Suprapubic skin (tissue), 4 donors: Measurements from ENCODE around the gene SLC35C1. TPM values are rescaled to one million over a fixed set of nuclear protein-coding genes. Genes with fewer than 3 reads are reported as not detected.

Source experiments
- DNase-seq, 2 donors: peaks; one replicate each; pipeline ENCODE4 v3.0.0-alpha.2; 2019; ENCODE audit warnings: low spot score in 2 of 2
- H3K27ac ChIP-seq: fragments of 200-600 bp; sonication (generic); one replicate; pipeline ENCODE4 v1.5.1; 2019
- H3K27me3 ChIP-seq: fragments of 200-600 bp; sonication (generic); one replicate; pipeline ENCODE4 v1.5.1; 2019
- H3K36me3 ChIP-seq: fragments of 200-600 bp; sonication (generic); one replicate; pipeline ENCODE4 v1.5.1; 2019
- H3K4me1 ChIP-seq: fragments of 200-600 bp; sonication (generic); one replicate; pipeline ENCODE4 v1.5.1; 2019
- H3K4me3 ChIP-seq: fragments of 200-600 bp; sonication (generic); one replicate; pipeline ENCODE4 v1.5.1; 2019; ENCODE audit warnings: mild to moderate bottlenecking
- H3K9me3 ChIP-seq: fragments of 200-600 bp; sonication (generic); one replicate; pipeline ENCODE4 v1.5.1; 2019
- CTCF ChIP-seq, 2 donors: fragments of 200-600 bp in 1 of 2; fragments of 450-650 bp in 1 of 2; sonication (generic) in 1 of 2; IDR thresholded peaks; one replicate each; pipeline ENCODE4 v1.5.1; 2016 to 2019; ENCODE audit warnings: antibody characterized with exemption in 2 of 2, mild to moderate bottlenecking in 1 of 2, moderate library complexity in 1 of 2
- EP300 ChIP-seq: sonication (generic); formaldehyde crosslinking; IDR thresholded peaks from one replicate; pipeline ENCODE4 v1.6.1; 2017; ENCODE audit warnings: antibody characterized with exemption
- POLR2A ChIP-seq, 2 donors: fragments of 450-650 bp; IDR thresholded peaks; one replicate each; pipeline ENCODE4 v1.6.1; 2017; ENCODE audit warnings: antibody characterized with exemption in 2 of 2, mild to moderate bottlenecking in 2 of 2, moderate library complexity in 2 of 2
- POLR2AphosphoS5 ChIP-seq, 3 donors: sonication (generic); formaldehyde crosslinking; IDR thresholded peaks; one replicate each; pipeline ENCODE4 v1.6.1; 2017; ENCODE audit warnings: antibody characterized with exemption in 3 of 3
- WGBS: methylation state at CpG from one replicate; pipeline ENCODE4 v1.1.5; 2018; 5-methylcytosine and 5-hydroxymethylcytosine counted together
- total RNA-seq, 4 donors: library from RNA; depleted of rRNA; stranded (reverse); fragments of >200 nt; gene quantifications; one replicate each; pipeline ENCODE4 v1.1.0, GENCODE V29; 2016

SLC35C1 gene
- total RNA-seq, 4 donors from 2014 or later = 6.7 to 10.1 (median 8.8) TPM

- WGBS = 81% methylated on average over 7 of the region's 8 CpGs
- Histone ChIP-seq H3K9me3 (no peaks in the 10 kb centered on the region), H3K27ac (no peak overlapping the region), H3K36me3 (peaks cover 36% of the 10 kb centered on the region), H3K4me1 (peaks cover 17% of the 10 kb centered on the region), H3K4me3 (no peak overlapping the region), H3K27me3 (no peaks in the 10 kb centered on the region)
- peak in 1 of 2 donors; percentile 31 for DNase-seq
- TF ChIP-seq CTCF (IDR thresholded peaks at IDR 0.05) (no peak), EP300 (no peak), POLR2A (IDR thresholded peaks at IDR 0.05) (no peak), POLR2AphosphoS5 (IDR thresholded peaks at IDR 0.05) (no peak)
These were observed 6.8 kb downstream of the SLC35C1 start for GRCh38 chr11:45811571-45812290.

GRCh38 chr11:45812581-45813548 lies 7.9 kb downstream of the SLC35C1 start:
- Histone ChIP-seq H3K4me1 (peaks cover 5% of the 10 kb centered on the region), H3K36me3 (peaks cover 36% of the 10 kb centered on the region), H3K9me3 (no peaks in the 10 kb centered on the region), H3K27me3 (no peaks in the 10 kb centered on the region), H3K4me3 (no peak overlapping the region), H3K27ac (no peak overlapping the region)
- peak in 1 of 2 donors; percentile 53 for DNase-seq
- TF ChIP-seq EP300 = no peak
- no peak for TF ChIP-seq CTCF (IDR thresholded peaks at IDR 0.05)
- TF ChIP-seq POLR2A (IDR thresholded peaks at IDR 0.05) = no peak
- no peak for TF ChIP-seq POLR2AphosphoS5 (IDR thresholded peaks at IDR 0.05)
- WGBS = 76% methylated on average over 7 of the region's 7 CpGs

GRCh38 chr11:45815747-45816146 lies 10.8 kb downstream of the SLC35C1 start:
- TF ChIP-seq POLR2A (IDR thresholded peaks at IDR 0.05) (no peak), CTCF (IDR thresholded peaks at IDR 0.05) (no peak), EP300 (no peak), POLR2AphosphoS5 (IDR thresholded peaks at IDR 0.05) (no peak)
- peak in 1 of 2 donors; percentile 8 for DNase-seq
- 94% methylated on average over 3 of the region's 3 CpGs for WGBS

GRCh38 chr11:45816614-45817013 lies 11.7 kb downstream of the SLC35C1 start:
- Histone ChIP-seq H3K4me3 (no peak overlapping the region), H3K36me3 (peaks cover 10% of the 10 kb centered on the region), H3K27ac (no peak overlapping the region), H3K4me1 (no peaks in the 10 kb centered on the region), H3K27me3 (no peaks in the 10 kb centered on the region), H3K9me3 (no peaks in the 10 kb centered on the region)
- DNase-seq = peak; percentile 30 to 32
- TF ChIP-seq EP300 (no peak), POLR2AphosphoS5 (IDR thresholded peaks at IDR 0.05) (no peak), POLR2A (IDR thresholded peaks at IDR 0.05) (no peak), CTCF (IDR thresholded peaks at IDR 0.05) (no peak)
- 32% methylated on average over 3 of the region's 3 CpGs for WGBS

More at GRCh38 chr11:45815747-45816146, 10.8 kb downstream of the SLC35C1 start:
- peaks cover 18% of the 10 kb centered on the region for H3K36me3 ChIP-seq
- H3K27me3 ChIP-seq = no peaks in the 10 kb centered on the region
- H3K4me3 ChIP-seq = no peak overlapping the region
- no peaks in the 10 kb centered on the region for H3K4me1 ChIP-seq
- no peak overlapping the region for H3K27ac ChIP-seq
- H3K9me3 ChIP-seq = no peaks in the 10 kb centered on the region

GRCh38 chr11:45817191-45817590 lies 12.2 kb downstream of the SLC35C1 start:
- WGBS = 88% methylated on average over 3 of the region's 7 CpGs
- H3K4me1 ChIP-seq = no peaks in the 10 kb centered on the region
- peaks cover 5% of the 10 kb centered on the region for H3K36me3 ChIP-seq
- no peak for TF ChIP-seq POLR2A (IDR thresholded peaks at IDR 0.05)
- TF ChIP-seq POLR2AphosphoS5 (IDR thresholded peaks at IDR 0.05) = no peak
- no peak for TF ChIP-seq CTCF (IDR thresholded peaks at IDR 0.05)
- TF ChIP-seq EP300 = no peak
- H3K9me3 ChIP-seq = no peaks in the 10 kb centered on the region
- no peak overlapping the region for H3K4me3 ChIP-seq
- no peaks in the 10 kb centered on the region for H3K27me3 ChIP-seq
- no peak overlapping the region for H3K27ac ChIP-seq
- DNase-seq = peak; percentile 15 to 38
